WTC11 (cell line): Measurements from ENCODE around the gene ADGRV1. TPM values are rescaled to one million over a fixed set of nuclear protein-coding genes. Genes with fewer than 3 reads are reported as not detected.

Experiments used
- ATAC-seq: fragments of 200-7000 bp; cut with Tn5 transposase; 2 replicates; pipeline ENCODE4 v1.10.0; 2021; ENCODE audit warnings: mild to moderate bottlenecking, moderate library complexity
- CTCF ChIA-PET: fragments of 300-600 bp; sonication (Branson Sonifier 250); formaldehyde crosslinking; loops from one replicate; lab custom pipeline; 2021; ENCODE audit warnings: antibody characterized with exemption; lab: Charles Lee
- POLR2A ChIA-PET: fragments of 350-600 bp; sonication (Branson Sonifier 250); formaldehyde crosslinking; loops from one replicate; lab custom pipeline; 2021; ENCODE audit warnings: antibody characterized with exemption; lab: Charles Lee
- DNase-seq: peaks from one replicate; pipeline ENCODE4 v3.0.0; 2021; ENCODE audit warnings: low spot score
- H3K27ac Mint-ChIP-seq: 2 replicates; pipeline ENCODE4 v1.8.0; 2021; ENCODE audit warnings: mixed read lengths
- H3K27me3 Mint-ChIP-seq: 2 replicates; pipeline ENCODE4 v1.8.0; 2021; ENCODE audit warnings: low read depth, mild to moderate bottlenecking, moderate library complexity, mixed read lengths
- H3K36me3 Mint-ChIP-seq: 2 replicates; pipeline ENCODE4 v1.8.0; 2021; ENCODE audit warnings: mixed read lengths
- H3K4me1 Mint-ChIP-seq: 2 replicates; pipeline ENCODE4 v1.8.0; 2022; ENCODE audit warnings: mixed read lengths
- H3K4me3 Mint-ChIP-seq: 2 replicates; pipeline ENCODE4 v1.8.0; 2021; ENCODE audit warnings: mild to moderate bottlenecking, moderate library complexity, mixed read lengths
- H3K9me3 Mint-ChIP-seq: 2 replicates; pipeline ENCODE4 v1.8.0; 2021; ENCODE audit warnings: mixed read lengths
- GABPB1 ChIP-seq: sonication (generic); formaldehyde crosslinking; IDR thresholded peaks from 2 replicates; pipeline ENCODE4 v1.8.1; 2023; ENCODE audit warnings: mild to moderate bottlenecking, missing genetic modification reagents
- HMGA2 ChIP-seq: fragments of 250-450 bp; sonication (Bioruptor Pico); IDR thresholded peaks from 2 replicates; pipeline ENCODE4 v1.4.0; 2021; ENCODE audit warnings: mild to moderate bottlenecking, moderate library complexity
- JUN ChIP-seq: sonication (generic); formaldehyde crosslinking; IDR thresholded peaks from 2 replicates; pipeline ENCODE4 v1.8.0; 2023; ENCODE audit warnings: mild to moderate bottlenecking, missing genetic modification reagents
- MXD4 ChIP-seq: fragments of 250-450 bp; sonication (Bioruptor Pico); IDR thresholded peaks from 2 replicates; pipeline ENCODE4 v1.8.0; 2021; ENCODE audit warnings: mild to moderate bottlenecking, moderate library complexity, borderline replicate concordance
- OVOL2 ChIP-seq: fragments of 250-450 bp; sonication (Bioruptor Pico); IDR thresholded peaks from 2 replicates; pipeline ENCODE4 v1.9.0; 2021; ENCODE audit warnings: mild to moderate bottlenecking, borderline replicate concordance
- SMAD3 ChIP-seq: sonication (generic); formaldehyde crosslinking; IDR thresholded peaks from 2 replicates; pipeline ENCODE4 v1.8.0; 2022; ENCODE audit warnings: missing genetic modification reagents, mild to moderate bottlenecking, borderline replicate concordance
- SMAD4 ChIP-seq: sonication (generic); formaldehyde crosslinking; IDR thresholded peaks from 2 replicates; pipeline ENCODE4 v1.8.0; 2022; ENCODE audit warnings: mild to moderate bottlenecking, missing genetic modification reagents
- TP53 ChIP-seq: sonication (generic); formaldehyde crosslinking; IDR thresholded peaks from 2 replicates; pipeline ENCODE4 v1.8.1; 2023; ENCODE audit warnings: mild to moderate bottlenecking, missing genetic modification reagents
- ZNF121 ChIP-seq: sonication (generic); formaldehyde crosslinking; IDR thresholded peaks from 2 replicates; pipeline ENCODE4 v1.8.0; 2023; ENCODE audit warnings: missing genetic modification reagents
- ZNF232 ChIP-seq: sonication (generic); formaldehyde crosslinking; IDR thresholded peaks from 2 replicates; pipeline ENCODE4 v1.8.0; 2022; ENCODE audit warnings: mild to moderate bottlenecking, missing genetic modification reagents
- ZNF317 ChIP-seq: sonication (generic); formaldehyde crosslinking; IDR thresholded peaks from 2 replicates; pipeline ENCODE4 v1.8.1; 2023; ENCODE audit warnings: low read depth, mild to moderate bottlenecking, moderate library complexity, missing genetic modification reagents, borderline replicate concordance
- ZNF416 ChIP-seq: fragments of 250-450 bp; sonication (Bioruptor Pico); IDR thresholded peaks from 2 replicates; pipeline ENCODE4 v1.9.0; 2021; ENCODE audit warnings: mild to moderate bottlenecking, inconsistent platforms
- total RNA-seq: library from RNA; stranded (reverse); gene quantifications from 3 replicates; pipeline ENCODE4 v1.2.3, GENCODE V29; 2021
- TF ChIP-seq, protein P1 (sequence below): sonication (generic); formaldehyde crosslinking; IDR thresholded peaks from 2 replicates; pipeline ENCODE4 v1.8.1; 2023; ENCODE audit warnings: mild to moderate bottlenecking, missing genetic modification reagents, moderate library complexity
- TF ChIP-seq, protein P2 (sequence below): fragments of 250-450 bp; sonication (Bioruptor Pico); IDR thresholded peaks from 2 replicates; pipeline ENCODE4 v1.9.0; 2021; ENCODE audit warnings: mild to moderate bottlenecking, borderline replicate concordance
- TF ChIP-seq, protein P3 (sequence below): sonication (generic); formaldehyde crosslinking; IDR thresholded peaks from 2 replicates; pipeline ENCODE4 v1.8.1; 2023; ENCODE audit warnings: mild to moderate bottlenecking, missing genetic modification reagents
- TF ChIP-seq, protein P4 (sequence below): sonication (generic); formaldehyde crosslinking; IDR thresholded peaks from 2 replicates; pipeline ENCODE4 v1.8.1; 2023; ENCODE audit warnings: mild to moderate bottlenecking, missing genetic modification reagents, moderate library complexity
- TF ChIP-seq, protein P5 (sequence below): sonication (generic); formaldehyde crosslinking; IDR thresholded peaks from 2 replicates; pipeline ENCODE4 v1.8.0; 2023; ENCODE audit warnings: missing genetic modification reagents, mild to moderate bottlenecking, borderline replicate concordance
- TF ChIP-seq, protein P6 (sequence below): fragments of 250-450 bp; sonication (Bioruptor Pico); conservative IDR thresholded peaks from 2 replicates; pipeline ENCODE4 v1.9.0; 2021; ENCODE audit warnings: mild to moderate bottlenecking
- TF ChIP-seq, protein P7 (sequence below): fragments of 250-450 bp; sonication (Bioruptor Pico); IDR thresholded peaks from 2 replicates; pipeline ENCODE4 v1.9.0; 2021; ENCODE audit warnings: moderate library complexity, mild to moderate bottlenecking, inconsistent platforms, borderline replicate concordance
- TF ChIP-seq, protein P8 (sequence below): sonication (generic); formaldehyde crosslinking; IDR thresholded peaks from 2 replicates; pipeline ENCODE4 v1.8.0; 2022; ENCODE audit warnings: mild to moderate bottlenecking, missing genetic modification reagents

ADGRV1 gene
- total RNA-seq, 1 experiment from 2014 or later = 74.5 TPM

DNA sequence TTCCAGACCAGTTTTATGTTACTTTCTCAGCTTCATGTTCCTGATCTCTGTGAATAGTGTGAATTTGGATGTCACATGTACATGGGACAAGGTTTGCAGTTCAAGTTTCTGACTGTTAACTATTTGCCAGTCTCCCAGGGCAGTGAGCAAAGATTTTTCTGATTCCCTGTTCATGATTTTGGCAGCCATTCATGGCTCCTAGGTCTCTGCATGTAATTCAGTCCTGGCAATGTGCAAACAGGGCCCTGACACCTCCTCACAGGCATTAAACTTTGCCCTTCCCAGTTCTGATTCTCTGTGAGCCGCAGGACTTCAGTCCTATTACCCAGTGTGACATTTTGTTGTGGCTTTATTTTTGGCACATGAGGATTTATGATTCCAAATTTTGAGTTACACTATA is 474.8 kb downstream of the ADGRV1 start:
- ChIA-PET POLR2A (no interaction called here), CTCF (no interaction called here)
- no peak overlapping the region for H3K27ac Mint-ChIP-seq
- H3K27me3 Mint-ChIP-seq = no peaks in the 10 kb centered on the region
- TF ChIP-seq TP53 (CRISPR knock-in tag) (no peak), MXD4 (CRISPR knock-in tag) (no peak), GABPB1 (CRISPR knock-in tag) (no peak), OVOL2 (CRISPR knock-in tag) (no peak), JUN (CRISPR knock-in tag) (no peak), HMGA2 (CRISPR knock-in tag) (no peak), ZNF121 (CRISPR knock-in tag) (no peak), SMAD4 (CRISPR knock-in tag) (no peak), ZNF416 (no peak), ZNF232 (CRISPR knock-in tag) (no peak), SMAD3 (no peak), ZNF317 (CRISPR knock-in tag) (no peak)
- TF ChIP-seq, protein P1, sequence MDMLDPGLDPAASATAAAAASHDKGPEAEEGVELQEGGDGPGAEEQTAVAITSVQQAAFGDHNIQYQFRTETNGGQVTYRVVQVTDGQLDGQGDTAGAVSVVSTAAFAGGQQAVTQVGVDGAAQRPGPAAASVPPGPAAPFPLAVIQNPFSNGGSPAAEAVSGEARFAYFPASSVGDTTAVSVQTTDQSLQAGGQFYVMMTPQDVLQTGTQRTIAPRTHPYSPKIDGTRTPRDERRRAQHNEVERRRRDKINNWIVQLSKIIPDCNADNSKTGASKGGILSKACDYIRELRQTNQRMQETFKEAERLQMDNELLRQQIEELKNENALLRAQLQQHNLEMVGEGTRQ (CRISPR knock-in tag) = no peak
- TF ChIP-seq, protein P2, sequence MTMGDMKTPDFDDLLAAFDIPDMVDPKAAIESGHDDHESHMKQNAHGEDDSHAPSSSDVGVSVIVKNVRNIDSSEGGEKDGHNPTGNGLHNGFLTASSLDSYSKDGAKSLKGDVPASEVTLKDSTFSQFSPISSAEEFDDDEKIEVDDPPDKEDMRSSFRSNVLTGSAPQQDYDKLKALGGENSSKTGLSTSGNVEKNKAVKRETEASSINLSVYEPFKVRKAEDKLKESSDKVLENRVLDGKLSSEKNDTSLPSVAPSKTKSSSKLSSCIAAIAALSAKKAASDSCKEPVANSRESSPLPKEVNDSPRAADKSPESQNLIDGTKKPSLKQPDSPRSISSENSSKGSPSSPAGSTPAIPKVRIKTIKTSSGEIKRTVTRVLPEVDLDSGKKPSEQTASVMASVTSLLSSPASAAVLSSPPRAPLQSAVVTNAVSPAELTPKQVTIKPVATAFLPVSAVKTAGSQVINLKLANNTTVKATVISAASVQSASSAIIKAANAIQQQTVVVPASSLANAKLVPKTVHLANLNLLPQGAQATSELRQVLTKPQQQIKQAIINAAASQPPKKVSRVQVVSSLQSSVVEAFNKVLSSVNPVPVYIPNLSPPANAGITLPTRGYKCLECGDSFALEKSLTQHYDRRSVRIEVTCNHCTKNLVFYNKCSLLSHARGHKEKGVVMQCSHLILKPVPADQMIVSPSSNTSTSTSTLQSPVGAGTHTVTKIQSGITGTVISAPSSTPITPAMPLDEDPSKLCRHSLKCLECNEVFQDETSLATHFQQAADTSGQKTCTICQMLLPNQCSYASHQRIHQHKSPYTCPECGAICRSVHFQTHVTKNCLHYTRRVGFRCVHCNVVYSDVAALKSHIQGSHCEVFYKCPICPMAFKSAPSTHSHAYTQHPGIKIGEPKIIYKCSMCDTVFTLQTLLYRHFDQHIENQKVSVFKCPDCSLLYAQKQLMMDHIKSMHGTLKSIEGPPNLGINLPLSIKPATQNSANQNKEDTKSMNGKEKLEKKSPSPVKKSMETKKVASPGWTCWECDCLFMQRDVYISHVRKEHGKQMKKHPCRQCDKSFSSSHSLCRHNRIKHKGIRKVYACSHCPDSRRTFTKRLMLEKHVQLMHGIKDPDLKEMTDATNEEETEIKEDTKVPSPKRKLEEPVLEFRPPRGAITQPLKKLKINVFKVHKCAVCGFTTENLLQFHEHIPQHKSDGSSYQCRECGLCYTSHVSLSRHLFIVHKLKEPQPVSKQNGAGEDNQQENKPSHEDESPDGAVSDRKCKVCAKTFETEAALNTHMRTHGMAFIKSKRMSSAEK (CRISPR knock-in tag) = no peak
- TF ChIP-seq, protein P3, sequence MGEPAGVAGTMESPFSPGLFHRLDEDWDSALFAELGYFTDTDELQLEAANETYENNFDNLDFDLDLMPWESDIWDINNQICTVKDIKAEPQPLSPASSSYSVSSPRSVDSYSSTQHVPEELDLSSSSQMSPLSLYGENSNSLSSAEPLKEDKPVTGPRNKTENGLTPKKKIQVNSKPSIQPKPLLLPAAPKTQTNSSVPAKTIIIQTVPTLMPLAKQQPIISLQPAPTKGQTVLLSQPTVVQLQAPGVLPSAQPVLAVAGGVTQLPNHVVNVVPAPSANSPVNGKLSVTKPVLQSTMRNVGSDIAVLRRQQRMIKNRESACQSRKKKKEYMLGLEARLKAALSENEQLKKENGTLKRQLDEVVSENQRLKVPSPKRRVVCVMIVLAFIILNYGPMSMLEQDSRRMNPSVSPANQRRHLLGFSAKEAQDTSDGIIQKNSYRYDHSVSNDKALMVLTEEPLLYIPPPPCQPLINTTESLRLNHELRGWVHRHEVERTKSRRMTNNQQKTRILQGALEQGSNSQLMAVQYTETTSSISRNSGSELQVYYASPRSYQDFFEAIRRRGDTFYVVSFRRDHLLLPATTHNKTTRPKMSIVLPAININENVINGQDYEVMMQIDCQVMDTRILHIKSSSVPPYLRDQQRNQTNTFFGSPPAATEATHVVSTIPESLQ (CRISPR knock-in tag) = no peak
- TF ChIP-seq, protein P4, sequence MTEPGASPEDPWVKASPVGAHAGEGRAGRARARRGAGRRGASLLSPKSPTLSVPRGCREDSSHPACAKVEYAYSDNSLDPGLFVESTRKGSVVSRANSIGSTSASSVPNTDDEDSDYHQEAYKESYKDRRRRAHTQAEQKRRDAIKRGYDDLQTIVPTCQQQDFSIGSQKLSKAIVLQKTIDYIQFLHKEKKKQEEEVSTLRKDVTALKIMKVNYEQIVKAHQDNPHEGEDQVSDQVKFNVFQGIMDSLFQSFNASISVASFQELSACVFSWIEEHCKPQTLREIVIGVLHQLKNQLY = no peak
- TF ChIP-seq, protein P5, sequence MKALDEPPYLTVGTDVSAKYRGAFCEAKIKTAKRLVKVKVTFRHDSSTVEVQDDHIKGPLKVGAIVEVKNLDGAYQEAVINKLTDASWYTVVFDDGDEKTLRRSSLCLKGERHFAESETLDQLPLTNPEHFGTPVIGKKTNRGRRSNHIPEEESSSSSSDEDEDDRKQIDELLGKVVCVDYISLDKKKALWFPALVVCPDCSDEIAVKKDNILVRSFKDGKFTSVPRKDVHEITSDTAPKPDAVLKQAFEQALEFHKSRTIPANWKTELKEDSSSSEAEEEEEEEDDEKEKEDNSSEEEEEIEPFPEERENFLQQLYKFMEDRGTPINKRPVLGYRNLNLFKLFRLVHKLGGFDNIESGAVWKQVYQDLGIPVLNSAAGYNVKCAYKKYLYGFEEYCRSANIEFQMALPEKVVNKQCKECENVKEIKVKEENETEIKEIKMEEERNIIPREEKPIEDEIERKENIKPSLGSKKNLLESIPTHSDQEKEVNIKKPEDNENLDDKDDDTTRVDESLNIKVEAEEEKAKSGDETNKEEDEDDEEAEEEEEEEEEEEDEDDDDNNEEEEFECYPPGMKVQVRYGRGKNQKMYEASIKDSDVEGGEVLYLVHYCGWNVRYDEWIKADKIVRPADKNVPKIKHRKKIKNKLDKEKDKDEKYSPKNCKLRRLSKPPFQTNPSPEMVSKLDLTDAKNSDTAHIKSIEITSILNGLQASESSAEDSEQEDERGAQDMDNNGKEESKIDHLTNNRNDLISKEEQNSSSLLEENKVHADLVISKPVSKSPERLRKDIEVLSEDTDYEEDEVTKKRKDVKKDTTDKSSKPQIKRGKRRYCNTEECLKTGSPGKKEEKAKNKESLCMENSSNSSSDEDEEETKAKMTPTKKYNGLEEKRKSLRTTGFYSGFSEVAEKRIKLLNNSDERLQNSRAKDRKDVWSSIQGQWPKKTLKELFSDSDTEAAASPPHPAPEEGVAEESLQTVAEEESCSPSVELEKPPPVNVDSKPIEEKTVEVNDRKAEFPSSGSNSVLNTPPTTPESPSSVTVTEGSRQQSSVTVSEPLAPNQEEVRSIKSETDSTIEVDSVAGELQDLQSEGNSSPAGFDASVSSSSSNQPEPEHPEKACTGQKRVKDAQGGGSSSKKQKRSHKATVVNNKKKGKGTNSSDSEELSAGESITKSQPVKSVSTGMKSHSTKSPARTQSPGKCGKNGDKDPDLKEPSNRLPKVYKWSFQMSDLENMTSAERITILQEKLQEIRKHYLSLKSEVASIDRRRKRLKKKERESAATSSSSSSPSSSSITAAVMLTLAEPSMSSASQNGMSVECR (CRISPR knock-in tag) = no peak
- TF ChIP-seq, protein P6, sequence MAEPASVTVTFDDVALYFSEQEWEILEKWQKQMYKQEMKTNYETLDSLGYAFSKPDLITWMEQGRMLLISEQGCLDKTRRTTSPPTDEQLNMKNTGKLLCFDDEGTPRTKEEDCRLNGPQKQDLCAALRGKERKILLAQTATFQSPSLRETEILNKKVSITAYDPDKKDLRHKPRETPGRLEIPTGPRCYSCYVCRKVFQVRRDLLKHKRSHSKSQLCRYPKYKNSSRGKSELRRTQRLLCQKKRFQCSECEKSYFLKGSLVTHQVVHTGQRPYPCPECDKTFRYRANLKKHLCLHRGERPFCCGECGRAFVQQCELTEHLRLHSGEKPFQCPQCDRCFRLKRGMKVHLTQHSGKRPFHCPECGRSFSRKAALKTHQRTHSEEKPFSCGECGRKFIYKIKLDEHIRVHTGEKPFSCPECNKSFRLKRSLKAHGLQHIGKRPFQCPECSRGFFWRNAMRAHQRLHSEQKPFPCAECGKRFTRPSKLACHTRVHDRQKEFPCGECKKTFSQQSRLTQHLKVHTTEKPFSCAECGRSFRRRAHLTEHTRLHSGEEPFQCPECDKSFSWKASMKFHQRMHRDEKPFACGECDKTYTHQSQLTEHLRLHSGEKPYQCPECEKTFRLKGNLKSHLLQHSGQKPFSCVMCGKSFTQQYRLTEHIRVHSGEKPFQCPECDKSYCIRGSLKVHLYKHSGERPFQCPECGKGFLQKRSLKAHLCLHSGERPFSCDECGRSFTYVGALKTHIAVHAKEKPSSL (CRISPR knock-in tag) = no peak
- TF ChIP-seq, protein P7, sequence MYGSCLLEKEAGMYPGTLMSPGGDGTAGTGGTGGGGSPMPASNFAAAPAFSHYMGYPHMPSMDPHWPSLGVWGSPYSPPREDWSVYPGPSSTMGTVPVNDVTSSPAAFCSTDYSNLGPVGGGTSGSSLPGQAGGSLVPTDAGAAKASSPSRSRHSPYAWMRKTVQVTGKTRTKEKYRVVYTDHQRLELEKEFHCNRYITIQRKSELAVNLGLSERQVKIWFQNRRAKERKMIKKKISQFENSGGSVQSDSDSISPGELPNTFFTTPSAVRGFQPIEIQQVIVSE (CRISPR knock-in tag) = no peak
- TF ChIP-seq, protein P8, sequence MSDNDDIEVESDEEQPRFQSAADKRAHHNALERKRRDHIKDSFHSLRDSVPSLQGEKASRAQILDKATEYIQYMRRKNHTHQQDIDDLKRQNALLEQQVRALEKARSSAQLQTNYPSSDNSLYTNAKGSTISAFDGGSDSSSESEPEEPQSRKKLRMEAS (CRISPR knock-in tag) = no peak
- no peak for DNase-seq
- H3K9me3 Mint-ChIP-seq = no peaks in the 10 kb centered on the region
- no peak for ATAC-seq
- no peak overlapping the region for H3K4me3 Mint-ChIP-seq
- H3K4me1 Mint-ChIP-seq = peaks cover 27% of the 10 kb centered on the region
- H3K36me3 Mint-ChIP-seq = no peaks in the 10 kb centered on the region
